GM18519 (cell line): ENCODE measurements around the gene BABAM2.
"Not testable (repeated sequence)": the region's sequence is repeated elsewhere in the genome, so short reads cannot be mapped to it uniquely, and the experiment has no call there.

ENCODE experiments used
- ATAC-seq: cut with Tn5 transposase; IDR thresholded peaks from one replicate; pipeline ENCODE4 v1.9.1; 2021; ENCODE audit warnings: mild to moderate bottlenecking, moderate library complexity; ENCODE audit not compliant: unreplicated experiment, low FRiP score

Gene BABAM2

DNA sequence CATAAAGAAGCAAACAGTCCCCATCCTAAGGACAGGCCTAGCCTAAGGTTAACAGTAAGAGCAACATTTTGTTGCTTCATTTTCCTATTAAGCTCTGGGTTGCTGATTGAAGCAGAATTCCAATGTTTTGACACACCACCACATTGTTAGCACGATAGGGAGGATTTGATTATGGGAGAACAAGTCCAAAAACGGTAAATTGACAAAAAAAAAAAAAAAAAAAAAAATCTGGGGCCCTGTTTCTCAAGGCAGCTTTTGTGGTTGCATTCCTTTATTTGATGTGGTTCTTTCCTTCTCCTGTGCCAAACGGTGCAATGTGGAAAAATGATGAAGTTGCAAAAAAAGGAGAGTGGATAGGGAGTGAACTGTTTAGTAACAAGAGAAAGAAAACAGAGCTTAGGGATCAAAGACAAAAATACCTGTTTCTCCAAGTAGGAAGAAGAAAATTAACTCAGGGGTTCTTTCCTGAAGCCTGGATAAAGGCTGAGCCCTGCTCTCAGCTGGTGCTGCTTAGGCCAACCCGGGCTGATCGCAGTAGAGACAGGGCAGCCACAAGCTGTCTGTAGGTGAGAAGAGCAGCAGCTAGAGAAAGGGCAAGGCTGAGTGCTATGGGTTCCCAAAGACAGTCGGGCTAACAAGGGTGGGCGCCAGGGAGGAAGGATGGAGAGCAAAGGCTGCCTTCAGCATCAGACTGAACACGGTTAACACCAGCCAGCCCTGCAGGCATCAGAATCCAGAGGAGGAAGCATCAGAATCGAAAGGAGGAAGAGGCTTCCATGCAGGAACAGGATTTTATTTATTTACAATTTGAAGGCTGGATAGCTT, 334.3 kb downstream of the BABAM2 start:
- no peak for ATAC-seq

DNA sequence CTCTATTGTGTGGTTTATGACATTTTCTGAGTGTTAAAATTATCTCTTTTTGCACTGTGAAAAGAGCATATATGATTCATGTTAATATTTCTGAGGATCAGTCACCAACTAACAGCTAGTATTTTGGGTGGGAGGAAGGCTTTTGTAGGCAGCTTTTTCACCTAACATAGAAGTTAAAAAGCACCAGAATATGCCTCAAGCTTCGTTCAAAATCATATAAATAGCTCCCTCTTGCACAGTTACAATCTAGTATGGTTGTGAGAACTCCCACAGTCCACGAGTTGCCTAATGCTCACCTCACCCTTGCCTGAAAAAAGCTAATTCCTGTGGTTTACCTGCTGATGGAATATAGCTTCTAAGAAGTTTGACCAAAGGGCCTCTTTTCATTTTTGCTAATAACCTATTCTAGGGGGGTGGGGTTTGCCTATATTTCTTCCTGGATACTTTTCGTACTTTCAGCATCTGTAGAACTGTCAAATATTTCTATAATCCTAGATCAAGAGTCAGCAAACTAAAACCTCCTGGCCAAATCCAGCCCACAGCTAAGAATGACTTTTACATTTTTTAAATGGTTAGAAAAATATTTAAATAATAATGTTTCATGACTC, 335.0 kb downstream of the BABAM2 start:
- no peak for ATAC-seq

DNA sequence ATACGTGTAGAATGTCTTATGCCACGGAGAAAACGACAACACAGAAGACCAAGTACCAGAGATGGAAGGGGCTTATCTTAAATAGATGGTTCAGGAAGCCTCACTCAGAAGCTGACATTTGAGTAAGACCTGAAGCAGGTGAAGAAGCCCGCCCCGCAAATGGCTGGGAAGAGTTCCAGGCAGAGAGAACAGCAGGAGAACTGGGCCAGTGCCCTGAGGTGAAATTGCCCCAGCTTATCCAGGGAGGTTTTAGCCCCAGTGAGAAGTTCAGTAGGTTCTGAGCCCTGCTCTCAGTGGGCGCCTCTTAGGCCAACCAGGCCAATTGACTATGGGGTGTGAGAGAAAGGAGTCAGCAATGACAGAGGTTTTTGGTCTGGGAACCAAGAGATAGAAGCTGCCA, 336.0 kb downstream of the BABAM2 start:
- no peak for ATAC-seq

DNA sequence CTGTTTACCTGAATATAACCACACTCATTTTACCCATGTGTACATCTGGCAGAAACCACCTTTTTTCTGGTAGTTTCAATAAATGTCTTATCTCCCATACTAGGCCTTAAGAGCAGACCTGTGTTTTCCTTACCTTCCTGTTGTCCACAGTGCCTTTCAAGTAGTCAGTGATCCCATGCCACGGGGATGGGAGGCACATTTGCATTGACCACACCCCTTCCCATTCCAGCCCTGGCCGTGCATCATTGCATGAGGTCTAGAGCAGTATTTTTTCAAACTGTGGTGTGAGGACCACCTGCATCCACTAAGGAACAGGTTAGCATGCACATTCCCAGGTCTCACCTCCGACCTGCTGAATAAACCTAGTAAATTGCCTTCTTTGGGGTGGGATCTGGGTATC, 337.0 kb downstream of the BABAM2 start:
- no peak for ATAC-seq

DNA sequence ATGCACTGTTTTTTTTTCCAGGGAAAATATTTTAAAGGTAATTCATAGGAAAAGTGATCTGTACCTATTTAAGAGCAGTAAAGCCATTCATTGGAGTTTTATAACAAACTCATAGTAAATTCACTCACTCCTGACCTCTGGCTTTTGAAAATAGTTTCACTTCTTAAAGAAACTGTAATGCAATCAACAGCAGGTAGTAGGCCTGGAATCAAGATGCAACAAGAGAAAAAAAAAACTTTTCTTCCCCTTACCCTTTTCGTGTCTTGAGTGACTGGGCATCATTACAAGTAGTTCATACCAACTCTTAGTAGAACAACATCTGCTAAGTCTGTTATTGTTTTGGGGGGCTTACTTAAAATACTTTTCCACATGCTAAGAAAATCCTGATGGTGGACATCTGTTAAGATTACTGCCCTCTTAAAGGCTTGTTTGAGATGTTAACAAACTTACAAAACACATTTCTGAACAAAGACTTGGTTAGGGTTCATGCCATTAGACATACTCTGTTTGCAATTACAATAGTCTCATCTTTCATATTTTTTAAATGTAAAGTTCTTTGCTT, 338.0 kb downstream of the BABAM2 start:
- no peak for ATAC-seq

DNA sequence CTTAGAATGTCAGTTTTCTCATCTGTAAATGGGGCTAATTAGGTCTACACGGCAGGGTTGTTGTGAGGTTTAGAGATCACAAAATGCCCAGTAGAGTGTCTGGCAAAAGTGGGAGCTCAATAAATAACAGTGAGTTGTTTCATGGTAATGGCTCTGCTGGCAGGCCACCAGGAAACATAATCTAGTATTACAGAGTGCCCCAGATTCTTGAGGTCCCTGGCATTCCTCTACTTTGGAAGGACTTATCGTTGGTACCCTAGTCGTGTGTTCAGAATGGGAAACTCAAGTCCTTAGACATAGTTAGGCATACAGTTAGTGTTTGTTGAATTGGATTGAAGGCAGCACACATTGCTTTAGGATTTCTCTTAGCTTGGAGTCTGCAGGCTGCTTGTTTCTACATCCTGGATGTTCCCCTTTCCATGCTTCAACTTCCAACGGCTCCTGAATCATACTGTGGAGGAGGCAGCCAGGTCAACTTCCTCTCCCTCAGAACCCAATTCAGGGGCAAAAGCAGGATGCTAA, 340.6 kb downstream of the BABAM2 start:
- ATAC-seq: no peak

DNA sequence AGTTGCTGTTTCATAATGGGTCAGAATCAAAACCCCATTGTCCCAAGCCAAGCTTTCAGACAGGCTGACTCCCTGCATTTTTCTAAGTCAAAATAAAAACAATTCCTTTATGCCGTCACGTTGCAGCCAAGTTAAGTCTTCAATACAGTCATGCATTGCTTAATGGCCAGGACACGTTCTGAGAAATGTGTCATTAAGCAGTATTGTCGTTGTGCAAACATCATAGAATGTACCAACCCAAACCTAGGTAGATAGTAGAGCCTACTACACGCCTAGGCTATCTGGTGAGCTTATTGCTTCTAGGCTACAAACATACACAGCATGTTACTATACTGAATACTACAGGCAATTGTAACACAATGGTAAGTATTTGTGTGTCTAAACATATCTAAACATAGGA, 341.8 kb downstream of the BABAM2 start:
- no peak for ATAC-seq

DNA sequence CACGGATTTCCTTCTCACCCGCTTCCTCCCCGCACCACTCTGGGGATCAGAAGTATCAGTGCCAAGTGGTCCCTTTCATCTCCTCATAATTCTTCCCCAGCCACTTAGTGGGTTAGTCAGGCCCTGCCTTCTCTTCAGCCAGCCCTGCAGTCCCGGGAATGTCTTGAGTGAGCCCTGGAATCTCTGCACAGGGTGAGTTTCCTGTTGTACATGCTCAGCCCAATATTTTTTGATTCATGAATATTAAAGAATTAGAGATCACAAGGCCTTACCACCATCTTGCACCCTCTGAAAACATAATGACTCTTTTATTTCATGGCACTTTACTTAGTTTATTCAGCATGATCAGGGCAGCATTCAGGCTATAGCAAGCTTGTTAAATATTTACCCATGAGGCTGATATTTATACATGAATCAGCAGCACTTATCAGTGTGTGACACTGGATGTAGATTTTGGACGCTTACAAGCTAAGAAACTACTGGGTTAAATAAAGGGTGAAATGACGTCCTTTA, 342.7 kb downstream of the BABAM2 start:
- no peak for ATAC-seq

DNA sequence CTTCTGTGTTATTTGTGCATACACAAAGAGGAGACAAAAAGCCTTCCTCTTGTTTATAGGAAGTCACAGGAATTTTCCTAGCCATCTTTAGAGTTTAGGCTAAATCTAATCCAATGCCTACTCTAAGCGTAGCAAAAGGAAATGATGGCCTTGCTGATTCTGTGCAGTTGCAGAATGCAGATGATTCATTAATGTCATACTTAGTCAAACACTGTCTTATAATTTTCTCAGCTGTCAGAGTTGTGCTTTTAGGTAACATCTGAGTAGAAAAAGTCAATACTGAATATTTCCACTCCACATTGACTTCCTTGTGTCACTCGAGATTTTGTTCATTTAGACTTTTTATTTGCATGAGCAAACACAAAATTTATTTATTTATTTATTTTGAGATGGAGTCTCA, 344.3 kb downstream of the BABAM2 start:
- no peak for ATAC-seq

DNA sequence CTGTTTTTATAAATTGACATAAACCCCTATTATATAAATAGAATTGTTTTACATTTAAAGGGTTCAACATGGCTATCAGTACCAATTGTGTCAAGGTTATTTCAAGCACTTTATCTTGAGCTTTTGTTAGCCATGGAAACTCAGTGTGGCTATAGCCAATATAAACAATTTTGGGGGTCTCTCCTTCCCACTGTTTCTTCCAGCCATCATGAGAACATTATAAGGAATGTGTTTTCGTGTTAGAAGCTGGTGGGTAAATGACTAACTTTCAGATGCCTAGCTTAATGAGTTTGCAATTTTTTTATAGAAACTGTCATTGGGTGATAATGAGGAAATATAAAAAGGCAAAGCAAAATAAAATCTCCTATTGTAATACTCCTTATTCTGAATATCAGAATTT, 348.7 kb downstream of the BABAM2 start:
- no peak for ATAC-seq

DNA sequence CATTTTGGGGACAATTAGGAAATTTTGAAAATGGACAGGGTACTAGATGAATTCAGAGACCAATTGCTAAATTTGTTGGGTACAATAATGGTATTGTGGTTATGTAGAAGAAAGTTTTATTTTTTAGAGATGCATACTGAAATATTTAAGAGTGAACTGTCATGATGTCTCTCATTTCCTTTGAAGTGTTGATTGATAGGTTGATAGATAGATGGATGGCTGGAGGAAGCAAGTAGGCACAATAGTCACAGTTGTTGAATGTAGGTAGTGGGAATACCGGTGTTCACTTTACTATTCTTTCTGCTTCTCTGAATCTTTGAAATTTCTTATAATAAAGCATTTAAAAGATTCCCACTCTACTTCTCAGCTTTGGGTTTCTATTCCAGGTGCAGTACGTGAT, 350.4 kb downstream of the BABAM2 start:
- ATAC-seq: no peak

DNA sequence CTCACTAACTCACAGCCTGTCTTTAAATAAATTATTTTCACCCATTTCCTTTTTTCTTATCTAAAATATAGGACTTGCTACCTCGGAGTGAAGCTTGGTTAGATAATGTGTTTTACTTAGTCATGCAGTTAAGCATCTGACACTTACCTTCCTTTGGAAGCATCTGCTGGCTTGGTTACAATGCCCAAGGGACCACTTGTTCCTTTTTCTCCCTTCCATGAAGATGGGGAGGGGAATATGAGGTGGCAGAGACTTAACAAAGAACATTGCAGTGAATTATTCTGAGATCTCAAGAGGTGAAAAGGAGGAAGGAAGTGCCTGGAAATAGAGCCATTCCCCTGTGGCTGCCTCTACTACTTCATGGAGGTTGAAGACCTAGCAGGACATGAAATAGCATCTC, 356.8 kb downstream of the BABAM2 start:
- no peak for ATAC-seq

DNA sequence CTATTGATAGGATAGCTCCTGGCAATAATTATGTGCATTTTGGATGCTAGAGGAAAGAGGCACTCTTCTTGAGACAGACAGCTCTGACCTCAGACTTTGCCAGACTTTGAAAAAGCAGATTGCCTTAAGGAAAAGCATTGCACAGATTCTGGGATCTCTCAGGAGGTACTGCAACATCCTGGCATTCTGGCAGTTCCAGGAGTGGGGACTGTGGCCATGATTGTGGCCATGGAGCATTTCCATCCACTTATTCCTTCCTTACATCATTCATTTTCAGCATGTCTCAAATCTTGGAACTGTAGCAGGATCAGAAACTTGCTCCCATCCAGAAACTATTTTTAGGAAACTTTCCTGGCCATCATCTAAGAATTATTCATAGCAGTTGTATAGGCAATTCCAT, 357.2 kb downstream of the BABAM2 start:
- no peak for ATAC-seq

DNA sequence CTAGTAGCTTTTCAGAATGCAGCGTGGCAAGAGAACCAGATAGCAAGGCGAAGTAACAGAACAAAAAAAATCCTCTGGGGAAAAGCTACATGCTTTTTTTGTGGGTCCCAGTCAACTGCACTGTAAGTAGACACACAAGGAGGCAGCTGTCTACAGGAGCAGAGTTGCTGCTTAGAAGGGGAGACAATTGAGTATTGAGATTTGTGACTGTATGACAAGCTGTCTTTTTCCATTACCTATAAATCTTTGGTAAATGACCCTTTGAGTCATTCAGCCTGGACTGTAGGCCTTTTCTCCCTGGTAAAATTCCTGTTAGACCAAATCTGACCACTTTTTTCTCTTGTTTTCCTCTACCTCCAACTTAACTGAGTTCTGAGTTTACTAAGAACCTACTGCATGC, 358.0 kb downstream of the BABAM2 start:
- no peak for ATAC-seq

DNA sequence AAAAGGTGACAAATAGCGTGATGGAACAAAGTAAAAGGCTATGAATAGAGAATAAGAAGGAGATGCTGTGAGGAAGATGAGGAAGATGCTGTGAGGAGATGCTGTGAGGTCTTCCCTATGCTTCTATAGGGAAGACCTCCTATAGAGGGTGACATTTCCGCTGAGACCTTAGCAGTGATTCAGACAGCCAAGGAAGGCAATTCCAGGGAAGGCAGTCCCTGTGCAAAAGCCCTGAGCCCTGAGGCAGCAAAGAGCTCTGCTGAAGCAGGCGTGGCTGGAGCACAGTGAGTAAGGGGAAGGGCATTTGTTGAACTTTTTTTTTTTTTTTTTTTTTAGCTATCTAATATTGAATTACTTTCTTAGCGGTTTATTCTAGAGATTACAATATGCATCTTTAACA, 359.5 kb downstream of the BABAM2 start:
- ATAC-seq: no peak

DNA sequence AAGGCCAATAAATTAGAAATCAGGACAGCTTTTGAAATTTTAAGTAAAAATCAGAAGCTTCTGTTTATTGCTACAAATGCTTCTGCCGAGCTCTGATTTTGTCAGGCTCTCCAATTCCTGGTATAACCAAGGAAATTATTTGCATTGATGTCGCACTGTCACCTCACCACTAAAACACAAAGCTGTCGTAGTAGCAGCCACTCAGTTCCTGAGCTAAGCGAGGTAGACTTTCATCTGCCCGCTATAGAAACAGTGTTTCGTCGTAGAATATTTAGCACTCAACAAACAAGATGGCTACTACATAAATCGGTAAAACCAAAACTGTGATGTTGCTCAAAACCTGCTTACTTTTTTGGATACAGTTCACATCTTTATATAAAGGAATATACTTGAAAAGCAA, 360.8 kb downstream of the BABAM2 start:
- ATAC-seq: no peak

DNA sequence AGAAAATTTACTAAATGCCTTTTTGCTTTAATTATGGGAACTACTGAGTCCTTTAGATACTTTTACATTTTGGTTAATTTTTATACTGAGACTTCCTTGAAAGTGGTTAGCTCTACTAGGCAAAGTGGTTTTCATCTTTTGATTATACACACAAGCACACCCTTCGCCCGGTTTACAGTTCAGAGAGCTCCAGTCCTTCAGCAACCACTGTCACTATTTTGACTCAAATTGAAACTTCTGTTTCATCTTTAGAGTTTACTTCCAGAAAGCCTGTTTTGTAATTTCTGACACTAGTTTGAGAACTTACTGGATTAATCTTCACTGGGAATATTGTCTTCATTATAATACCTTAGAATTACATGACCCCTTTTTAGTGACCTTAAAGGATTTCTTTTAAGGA, 361.8 kb downstream of the BABAM2 start:
- ATAC-seq: no peak

DNA sequence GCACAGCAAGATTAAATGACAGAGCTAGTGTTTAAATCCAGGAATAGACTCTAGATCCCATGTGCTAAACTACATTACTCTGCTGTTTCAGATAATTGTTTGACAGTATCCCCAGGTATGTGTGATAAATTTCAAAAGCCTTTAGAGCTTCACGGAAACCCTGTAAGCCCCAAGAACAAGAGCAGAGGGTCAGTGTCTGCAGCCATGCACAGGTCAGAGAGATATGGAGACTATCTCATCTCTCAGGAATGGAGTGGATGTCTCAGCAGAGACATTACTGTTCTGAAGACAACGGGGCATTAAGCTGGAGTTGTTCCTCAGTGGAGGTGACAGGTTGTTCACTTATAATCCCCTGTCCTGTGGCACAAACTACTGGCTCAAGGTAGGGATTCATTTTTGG, 363.0 kb downstream of the BABAM2 start:
- ATAC-seq: no peak

DNA sequence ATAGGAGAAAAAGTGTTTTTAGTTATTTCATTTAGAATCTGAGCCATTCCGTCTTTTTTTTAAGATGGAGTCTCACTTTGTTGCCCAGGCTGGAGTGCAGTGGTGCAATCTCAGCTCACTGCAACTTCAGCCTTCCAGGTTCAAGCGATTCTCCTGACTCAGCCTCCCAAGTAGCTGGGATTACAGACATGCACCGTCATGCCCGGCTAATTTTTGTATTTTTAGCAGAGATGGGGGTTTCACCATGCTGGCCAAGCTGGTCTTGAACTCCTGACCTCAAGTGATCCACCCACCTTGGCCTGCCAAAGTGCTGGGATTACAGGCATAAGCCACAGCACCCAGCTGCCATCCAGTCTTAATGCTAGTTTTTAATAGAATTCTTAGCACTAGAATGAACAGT, 364.7 kb downstream of the BABAM2 start:
- not testable (repeated sequence) for ATAC-seq

DNA sequence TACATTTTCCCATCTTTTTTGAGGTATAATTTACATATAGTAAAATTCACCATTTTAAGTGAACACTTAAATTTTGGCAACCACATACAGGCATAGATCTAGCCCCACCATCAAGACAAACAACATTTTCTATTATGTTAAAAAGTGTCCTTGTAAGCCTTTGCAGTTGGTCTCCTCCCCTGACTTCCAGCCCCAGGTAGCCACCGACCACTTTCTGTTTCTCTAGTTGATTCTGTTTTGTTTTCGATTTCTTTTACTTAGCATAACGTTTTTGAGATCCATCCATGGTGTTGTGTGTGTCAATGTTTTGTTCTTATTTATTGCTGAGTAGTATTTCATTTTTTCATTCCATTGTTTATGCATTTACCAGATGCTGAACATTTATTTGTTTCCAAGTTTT, 366.7 kb downstream of the BABAM2 start:
- ATAC-seq: no peak

DNA sequence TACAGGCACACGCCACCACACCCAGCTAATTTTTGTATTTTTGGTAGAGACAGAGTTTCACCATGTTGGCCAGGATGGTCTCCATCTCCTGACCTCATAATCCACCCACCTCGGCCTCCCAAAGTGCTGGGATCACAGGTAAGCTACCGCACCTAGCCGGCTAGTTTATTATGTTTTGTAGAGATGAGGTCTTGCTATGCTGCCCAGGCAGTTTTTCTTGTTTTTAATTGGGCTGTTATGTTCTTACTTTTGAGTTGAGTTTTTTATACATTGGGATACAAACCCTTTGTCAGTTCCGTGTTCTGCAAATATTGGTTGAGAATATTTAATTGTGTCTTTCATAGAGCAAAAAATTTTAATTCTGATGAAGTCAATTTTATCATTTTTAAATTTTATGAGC, 368.7 kb downstream of the BABAM2 start:
- not testable (repeated sequence) for ATAC-seq

DNA sequence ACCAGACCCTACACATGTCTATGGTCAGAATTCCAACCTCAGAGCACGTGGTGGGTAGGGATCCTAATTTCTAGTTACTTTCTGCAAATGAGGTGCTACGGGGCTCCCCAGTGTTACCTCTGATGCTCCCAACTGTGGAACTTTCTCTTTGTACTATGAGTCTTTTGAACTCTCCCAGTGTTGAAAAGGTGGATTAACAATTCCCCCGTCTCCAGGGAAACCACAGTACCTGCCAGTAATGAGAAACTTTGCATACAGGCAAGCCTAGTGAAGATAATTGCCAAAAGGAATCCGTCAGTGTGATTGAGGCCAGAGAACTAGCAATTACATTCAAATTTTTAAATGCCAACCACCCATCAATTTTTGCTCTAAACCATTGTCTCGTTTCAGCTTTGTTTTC, 373.2 kb downstream of the BABAM2 start:
- no peak for ATAC-seq
